ENCODE measurements around the gene GPX3.

DNA sequence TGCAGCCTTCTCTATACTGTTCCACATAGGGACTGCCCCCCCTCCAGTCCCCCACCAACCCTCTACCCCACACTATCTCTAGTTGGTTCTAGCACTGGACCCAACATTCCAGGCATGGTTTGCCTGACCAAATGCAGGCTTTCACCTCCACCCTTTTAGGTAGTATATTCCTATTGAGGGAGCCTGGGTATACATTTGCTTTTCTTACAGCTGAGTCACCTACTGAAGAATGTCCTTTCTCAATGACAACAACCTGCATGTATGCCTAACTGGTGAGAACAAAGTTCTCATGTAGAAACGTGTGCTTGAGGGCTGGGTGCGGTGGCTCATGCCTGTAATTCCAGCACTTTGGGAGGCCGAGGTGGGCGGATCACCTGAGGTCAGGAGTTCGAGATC, 52.2 kb downstream of the GPX3 start:
- TF ChIP-seq EZH2 (IDR thresholded peaks at IDR 0.05; ENCODE audit: borderline replicate concordance, low read depth, low read length, severe bottlenecking) (no peak), CTCF (IDR thresholded peaks at IDR 0.05; ENCODE audit: extremely low read depth in 1 of 2, insufficient read depth in 1 of 2, low read depth in 1 of 2, low read length in 2 of 2) (no peak), MYC (IDR thresholded peaks at IDR 0.05; ENCODE audit: low read depth, low read length) (no peak)

Data from endothelial cell of umbilical vein (primary cell).